Liver (tissue), 9 donors: ENCODE data around the gene GYG2. TPM values are rescaled to one million over a fixed set of nuclear protein-coding genes. Genes with fewer than 3 reads are reported as not detected.

Experiments
- DNase-seq: peaks from one replicate; pipeline ENCODE4 v3.0.0-alpha.2; 2017; ENCODE audit warnings: low spot score
- H3K27ac ChIP-seq, 2 donors: one replicate each; pipeline ENCODE4 v1.7.0; 2013; ENCODE audit warnings: inconsistent platforms in 2 of 2, low read length in 2 of 2, control low read depth in 1 of 2, low read depth in 1 of 2, mild to moderate bottlenecking in 1 of 2
- H3K27me3 ChIP-seq, 4 donors: one replicate each; pipeline versions ENCODE4 v1.6.1 to v1.7.0; 2013; ENCODE audit warnings: low read length in 3 of 4, inconsistent platforms in 1 of 4, mild to moderate bottlenecking in 1 of 4, moderate library complexity in 1 of 4; ENCODE audit not compliant: control insufficient read depth in 4 of 4, insufficient read depth in 4 of 4
- H3K36me3 ChIP-seq, 4 donors: one replicate each; pipeline versions ENCODE4 v1.6.1 to v1.7.0; 2013; ENCODE audit warnings: low read length in 3 of 4, mild to moderate bottlenecking in 3 of 4, low read depth in 1 of 4, moderate library complexity in 1 of 4; ENCODE audit not compliant: control insufficient read depth in 4 of 4, insufficient read depth in 3 of 4
- H3K4me1 ChIP-seq, 4 donors: one replicate each; pipeline versions ENCODE4 v1.6.1 to v1.7.0; 2013; ENCODE audit warnings: low read length in 3 of 4, mild to moderate bottlenecking in 3 of 4, moderate library complexity in 1 of 4; ENCODE audit not compliant: control insufficient read depth in 4 of 4, insufficient read depth in 4 of 4
- H3K4me3 ChIP-seq, 3 donors: one replicate each; pipeline versions ENCODE4 v1.6.1 to v1.7.0; 2013; ENCODE audit warnings: low read length in 3 of 3, control low read depth in 1 of 3, low read depth in 1 of 3, mild to moderate bottlenecking in 1 of 3
- H3K9ac ChIP-seq, 2 donors: one replicate each; pipeline ENCODE4 v1.7.0; 2013; ENCODE audit warnings: low read length in 2 of 2, mild to moderate bottlenecking in 2 of 2, moderate library complexity in 2 of 2, control low read depth in 1 of 2, low read depth in 1 of 2
- H3K9me3 ChIP-seq, 4 donors: one replicate each; pipeline versions ENCODE4 v1.6.1 to v1.7.0; 2013; ENCODE audit warnings: low read length in 3 of 4; ENCODE audit not compliant: control insufficient read depth in 4 of 4
- EGR1 ChIP-seq, 2 donors: IDR thresholded peaks; 2 replicates each; pipeline ENCODE4 v1.6.1; 2016 to 2018; ENCODE audit warnings: antibody characterized with exemption in 2 of 2, low read depth in 2 of 2
- FOXA1 ChIP-seq: IDR thresholded peaks from 2 replicates; pipeline ENCODE4 v1.6.1; 2016; ENCODE audit warnings: antibody characterized with exemption
- FOXA2 ChIP-seq: IDR thresholded peaks from 2 replicates; pipeline ENCODE4 v1.6.1; 2016; ENCODE audit warnings: antibody characterized with exemption
- GABPA ChIP-seq, 2 donors: IDR thresholded peaks in 1 of 2; conservative IDR thresholded peaks in 1 of 2; 2 replicates each; pipeline ENCODE4 v1.6.1; 2016; ENCODE audit warnings: antibody characterized with exemption in 2 of 2, mild to moderate bottlenecking in 1 of 2, moderate library complexity in 1 of 2
- HNF4A ChIP-seq, 2 donors: conservative IDR thresholded peaks; 2 replicates each; pipeline ENCODE4 v1.6.1; 2016; ENCODE audit warnings: antibody characterized with exemption in 2 of 2, mild to moderate bottlenecking in 2 of 2
- JUND ChIP-seq, 2 donors: IDR thresholded peaks; 2 replicates each; pipeline ENCODE4 v1.6.1; 2016; ENCODE audit warnings: antibody characterized with exemption in 2 of 2
- NR2F2 ChIP-seq: IDR thresholded peaks from 2 replicates; pipeline ENCODE4 v1.6.1; 2016; ENCODE audit warnings: antibody characterized with exemption
- RAD21 ChIP-seq, 2 donors: IDR thresholded peaks; 2 replicates each; pipeline ENCODE4 v1.6.1; 2016; ENCODE audit warnings: antibody characterized with exemption in 2 of 2, mild to moderate bottlenecking in 2 of 2
- RXRA ChIP-seq, 2 donors: IDR thresholded peaks; 2 replicates each; pipeline ENCODE4 v1.6.1; 2017 to 2018; ENCODE audit warnings: antibody characterized with exemption in 2 of 2, mild to moderate bottlenecking in 1 of 2
- TAF1 ChIP-seq: conservative IDR thresholded peaks from 2 replicates; pipeline ENCODE4 v1.6.1; 2016; ENCODE audit warnings: antibody characterized with exemption, mild to moderate bottlenecking
- YY1 ChIP-seq: IDR thresholded peaks from 2 replicates; pipeline ENCODE4 v1.6.1; 2016; ENCODE audit warnings: antibody characterized with exemption, mild to moderate bottlenecking
- WGBS: extraction: QIAGEN DNeasy Blood & Tissue Kit; methylation state at CpG from one replicate; pipeline ENCODE4 v1.1.7; 2013; 5-methylcytosine and 5-hydroxymethylcytosine counted together
- polyA plus RNA-seq, 2 donors: library from polyadenylated mRNA; stranded (reverse) in 1 of 2; unstranded in 1 of 2; fragments of 200-250 nt in 1 of 2; fragments of >200 nt in 1 of 2; fragmentation: Nextera tagmentation in 1 of 2; extraction: Ambion mirVana in 1 of 2; gene quantifications; one replicate each; pipeline versions ENCODE4 v1.2.1 to v1.2.3, GENCODE V29; 2013 to 2015
- total RNA-seq, 2 donors: library from RNA; depleted of rRNA; stranded (reverse); fragments of >200 nt; gene quantifications; one replicate each; pipeline ENCODE4 v1.2.3, GENCODE V29; 2014
- TF ChIP-seq, protein P1 (sequence below): IDR thresholded peaks from 2 replicates; pipeline ENCODE4 v1.6.1; 2016; ENCODE audit warnings: antibody characterized with exemption
- TF ChIP-seq, protein P2 (sequence below): IDR thresholded peaks from 2 replicates; pipeline ENCODE4 v1.6.1; 2016; ENCODE audit warnings: antibody characterized with exemption
- TF ChIP-seq, protein P3 (sequence below): fragments of 150-350 bp; IDR thresholded peaks from 2 replicates; pipeline ENCODE4 v1.5.1; 2017; ENCODE audit warnings: improper control_type of control experiment, low read depth, low read length; ENCODE audit not compliant: missing input control
- TF ChIP-seq, protein P4 (sequence below): IDR thresholded peaks from 2 replicates; pipeline ENCODE4 v1.6.1; 2016; ENCODE audit warnings: antibody characterized with exemption
- TF ChIP-seq, protein P5 (sequence below): IDR thresholded peaks from 2 replicates; pipeline ENCODE4 v1.6.1; 2016; ENCODE audit warnings: antibody characterized with exemption, mild to moderate bottlenecking
- donor health status: healthy.
- donor health status: healthy.
- donor health status: healthy.
- donor health status: healthy.
- donor health status: healthy.

The GYG2 gene
- total and polyA plus RNA-seq, 4 donors: 11.3 to 32.6 (median 14.3) TPM

DNA sequence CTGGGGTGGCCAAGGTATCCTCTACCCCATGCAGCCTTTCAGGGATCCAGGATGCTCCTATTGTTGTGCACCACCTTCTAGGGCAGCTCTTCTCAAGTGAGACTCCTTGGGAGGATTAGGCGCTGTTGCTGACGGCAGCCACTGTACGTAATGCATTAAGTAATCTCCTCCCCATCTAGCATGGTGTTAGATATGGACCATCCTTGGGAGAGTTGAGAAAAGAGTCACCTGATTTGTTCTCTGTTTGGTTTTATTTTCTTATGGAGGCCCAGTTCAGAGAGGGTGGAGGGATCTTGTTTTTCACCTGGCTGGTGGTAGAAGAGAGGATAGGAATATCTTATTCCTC is 46.4 kb downstream of the GYG2 start:
- Histone ChIP-seq H3K4me3 (no peak overlapping the region), H3K27me3 (no peaks in the 10 kb centered on the region), H3K36me3 (peaks cover 0 to 2% (median 0%) of the 10 kb centered on the region in 4 donors), H3K9ac (no peak overlapping the region), H3K9me3 (no peaks in the 10 kb centered on the region), H3K27ac (no peak overlapping the region), H3K4me1 (peaks cover 0 to 3% (median 2%) of the 10 kb centered on the region in 4 donors)
- 98% methylated on average over 3 of the region's 3 CpGs for WGBS
- TF ChIP-seq JUND (IDR thresholded peaks at IDR 0.05) (no peak), RAD21 (IDR thresholded peaks at IDR 0.05) (no peak), GABPA (IDR thresholded peaks at IDR 0.05 in 1 of 2, conservative IDR thresholded peaks at IDR 0.05 in 1 of 2) (no peak), FOXA2 (no peak), EGR1 (IDR thresholded peaks at IDR 0.05; ENCODE audit: low read depth in 2 of 2) (no peak), NR2F2 (no peak), FOXA1 (no peak), RXRA (IDR thresholded peaks at IDR 0.05) (no peak), TAF1 (no peak), HNF4A (conservative IDR thresholded peaks at IDR 0.05) (no peak)
- TF ChIP-seq, protein P1, sequence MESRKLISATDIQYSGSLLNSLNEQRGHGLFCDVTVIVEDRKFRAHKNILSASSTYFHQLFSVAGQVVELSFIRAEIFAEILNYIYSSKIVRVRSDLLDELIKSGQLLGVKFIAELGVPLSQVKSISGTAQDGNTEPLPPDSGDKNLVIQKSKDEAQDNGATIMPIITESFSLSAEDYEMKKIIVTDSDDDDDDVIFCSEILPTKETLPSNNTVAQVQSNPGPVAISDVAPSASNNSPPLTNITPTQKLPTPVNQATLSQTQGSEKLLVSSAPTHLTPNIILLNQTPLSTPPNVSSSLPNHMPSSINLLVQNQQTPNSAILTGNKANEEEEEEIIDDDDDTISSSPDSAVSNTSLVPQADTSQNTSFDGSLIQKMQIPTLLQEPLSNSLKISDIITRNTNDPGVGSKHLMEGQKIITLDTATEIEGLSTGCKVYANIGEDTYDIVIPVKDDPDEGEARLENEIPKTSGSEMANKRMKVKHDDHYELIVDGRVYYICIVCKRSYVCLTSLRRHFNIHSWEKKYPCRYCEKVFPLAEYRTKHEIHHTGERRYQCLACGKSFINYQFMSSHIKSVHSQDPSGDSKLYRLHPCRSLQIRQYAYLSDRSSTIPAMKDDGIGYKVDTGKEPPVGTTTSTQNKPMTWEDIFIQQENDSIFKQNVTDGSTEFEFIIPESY: no peak
- TF ChIP-seq, protein P2, sequence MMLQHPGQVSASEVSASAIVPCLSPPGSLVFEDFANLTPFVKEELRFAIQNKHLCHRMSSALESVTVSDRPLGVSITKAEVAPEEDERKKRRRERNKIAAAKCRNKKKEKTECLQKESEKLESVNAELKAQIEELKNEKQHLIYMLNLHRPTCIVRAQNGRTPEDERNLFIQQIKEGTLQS: no peak
- no peak for DNase-seq

DNA sequence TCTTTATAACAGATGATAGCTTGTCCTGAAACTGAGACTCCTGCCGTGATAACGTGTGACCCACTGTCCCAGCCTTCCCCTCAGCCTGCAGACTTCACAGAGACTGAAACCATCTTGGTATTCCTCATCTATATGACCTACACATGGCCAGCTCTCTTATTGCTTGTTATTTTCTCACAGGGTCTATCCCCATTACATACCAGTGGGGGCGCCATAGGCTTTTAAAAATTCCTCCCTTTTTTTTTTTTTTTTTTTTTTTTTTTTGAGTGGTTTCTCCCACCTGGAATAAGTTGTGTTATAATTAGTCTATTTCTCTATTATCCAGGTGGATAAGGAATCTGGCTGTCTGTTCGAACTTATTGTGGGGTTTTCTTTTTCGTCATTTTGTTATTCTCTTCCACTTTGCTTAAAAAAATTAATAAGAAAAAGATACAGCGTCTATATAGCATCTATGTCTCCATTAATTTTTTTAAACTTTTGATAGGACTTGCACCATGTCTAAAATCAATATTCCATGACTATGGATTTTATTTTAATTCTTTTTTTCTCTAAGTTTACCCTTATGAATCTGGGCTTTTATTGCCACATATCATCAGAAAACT is 47.2 kb downstream of the GYG2 start:
- Histone ChIP-seq H3K4me3 (no peak overlapping the region), H3K36me3 (peaks cover 0 to 4% (median 1%) of the 10 kb centered on the region in 4 donors), H3K9me3 (no peaks in the 10 kb centered on the region), H3K9ac (no peak overlapping the region), H3K27me3 (no peaks in the 10 kb centered on the region), H3K4me1 (peaks cover 0 to 3% (median 2%) of the 10 kb centered on the region in 4 donors), H3K27ac (no peak overlapping the region)
- 78% methylated on average over 6 of the region's 6 CpGs for WGBS
- peak; percentile 56 to 63 for TF ChIP-seq RAD21 (IDR thresholded peaks at IDR 0.05)
- TF ChIP-seq HNF4A (conservative IDR thresholded peaks at IDR 0.05): no peak
- TF ChIP-seq, protein P3, sequence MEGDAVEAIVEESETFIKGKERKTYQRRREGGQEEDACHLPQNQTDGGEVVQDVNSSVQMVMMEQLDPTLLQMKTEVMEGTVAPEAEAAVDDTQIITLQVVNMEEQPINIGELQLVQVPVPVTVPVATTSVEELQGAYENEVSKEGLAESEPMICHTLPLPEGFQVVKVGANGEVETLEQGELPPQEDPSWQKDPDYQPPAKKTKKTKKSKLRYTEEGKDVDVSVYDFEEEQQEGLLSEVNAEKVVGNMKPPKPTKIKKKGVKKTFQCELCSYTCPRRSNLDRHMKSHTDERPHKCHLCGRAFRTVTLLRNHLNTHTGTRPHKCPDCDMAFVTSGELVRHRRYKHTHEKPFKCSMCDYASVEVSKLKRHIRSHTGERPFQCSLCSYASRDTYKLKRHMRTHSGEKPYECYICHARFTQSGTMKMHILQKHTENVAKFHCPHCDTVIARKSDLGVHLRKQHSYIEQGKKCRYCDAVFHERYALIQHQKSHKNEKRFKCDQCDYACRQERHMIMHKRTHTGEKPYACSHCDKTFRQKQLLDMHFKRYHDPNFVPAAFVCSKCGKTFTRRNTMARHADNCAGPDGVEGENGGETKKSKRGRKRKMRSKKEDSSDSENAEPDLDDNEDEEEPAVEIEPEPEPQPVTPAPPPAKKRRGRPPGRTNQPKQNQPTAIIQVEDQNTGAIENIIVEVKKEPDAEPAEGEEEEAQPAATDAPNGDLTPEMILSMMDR: peak; percentile 39
- no peak for DNase-seq

DNA sequence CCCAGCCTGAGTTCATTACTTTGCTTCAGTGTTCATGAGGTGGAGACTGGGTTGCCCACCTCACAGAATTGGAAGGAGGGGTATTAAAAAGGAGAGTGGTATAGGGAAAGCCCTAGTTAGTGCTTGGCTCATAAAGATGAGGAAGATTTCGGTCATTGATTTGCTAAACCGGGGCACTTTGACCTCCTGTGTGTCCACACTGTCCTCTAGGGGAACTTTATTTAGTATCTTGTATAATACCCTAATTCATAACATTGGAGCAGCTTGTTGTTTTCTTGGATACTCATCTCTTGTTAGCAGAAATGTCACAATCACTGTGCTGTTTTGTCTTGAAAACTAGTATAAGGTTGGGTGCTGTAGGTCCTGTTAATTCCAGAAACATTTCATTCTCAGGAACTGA is 49.8 kb downstream of the GYG2 start:
- H3K36me3 ChIP-seq: peaks cover 2 to 14% (median 5%) of the 10 kb centered on the region in 4 donors
- H3K9ac ChIP-seq: no peak overlapping the region
- TF ChIP-seq NR2F2 (no peak), YY1 (no peak), TAF1 (no peak), EGR1 (IDR thresholded peaks at IDR 0.05; ENCODE audit: low read depth in 2 of 2) (no peak), GABPA (IDR thresholded peaks at IDR 0.05 in 1 of 2, conservative IDR thresholded peaks at IDR 0.05 in 1 of 2) (no peak)
- TF ChIP-seq, protein P1: no peak
- TF ChIP-seq, protein P4, sequence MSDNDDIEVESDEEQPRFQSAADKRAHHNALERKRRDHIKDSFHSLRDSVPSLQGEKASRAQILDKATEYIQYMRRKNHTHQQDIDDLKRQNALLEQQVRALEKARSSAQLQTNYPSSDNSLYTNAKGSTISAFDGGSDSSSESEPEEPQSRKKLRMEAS: no peak
- TF ChIP-seq, protein P5, sequence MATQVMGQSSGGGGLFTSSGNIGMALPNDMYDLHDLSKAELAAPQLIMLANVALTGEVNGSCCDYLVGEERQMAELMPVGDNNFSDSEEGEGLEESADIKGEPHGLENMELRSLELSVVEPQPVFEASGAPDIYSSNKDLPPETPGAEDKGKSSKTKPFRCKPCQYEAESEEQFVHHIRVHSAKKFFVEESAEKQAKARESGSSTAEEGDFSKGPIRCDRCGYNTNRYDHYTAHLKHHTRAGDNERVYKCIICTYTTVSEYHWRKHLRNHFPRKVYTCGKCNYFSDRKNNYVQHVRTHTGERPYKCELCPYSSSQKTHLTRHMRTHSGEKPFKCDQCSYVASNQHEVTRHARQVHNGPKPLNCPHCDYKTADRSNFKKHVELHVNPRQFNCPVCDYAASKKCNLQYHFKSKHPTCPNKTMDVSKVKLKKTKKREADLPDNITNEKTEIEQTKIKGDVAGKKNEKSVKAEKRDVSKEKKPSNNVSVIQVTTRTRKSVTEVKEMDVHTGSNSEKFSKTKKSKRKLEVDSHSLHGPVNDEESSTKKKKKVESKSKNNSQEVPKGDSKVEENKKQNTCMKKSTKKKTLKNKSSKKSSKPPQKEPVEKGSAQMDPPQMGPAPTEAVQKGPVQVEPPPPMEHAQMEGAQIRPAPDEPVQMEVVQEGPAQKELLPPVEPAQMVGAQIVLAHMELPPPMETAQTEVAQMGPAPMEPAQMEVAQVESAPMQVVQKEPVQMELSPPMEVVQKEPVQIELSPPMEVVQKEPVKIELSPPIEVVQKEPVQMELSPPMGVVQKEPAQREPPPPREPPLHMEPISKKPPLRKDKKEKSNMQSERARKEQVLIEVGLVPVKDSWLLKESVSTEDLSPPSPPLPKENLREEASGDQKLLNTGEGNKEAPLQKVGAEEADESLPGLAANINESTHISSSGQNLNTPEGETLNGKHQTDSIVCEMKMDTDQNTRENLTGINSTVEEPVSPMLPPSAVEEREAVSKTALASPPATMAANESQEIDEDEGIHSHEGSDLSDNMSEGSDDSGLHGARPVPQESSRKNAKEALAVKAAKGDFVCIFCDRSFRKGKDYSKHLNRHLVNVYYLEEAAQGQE: no peak
- peaks cover 0 to 3% (median 2%) of the 10 kb centered on the region in 4 donors for H3K4me1 ChIP-seq
- H3K9me3 ChIP-seq: no peaks in the 10 kb centered on the region
- WGBS: 47% methylated on average over 2 of the region's 2 CpGs
- no peak overlapping the region for H3K4me3 ChIP-seq
- no peak overlapping the region for H3K27ac ChIP-seq
- no peaks in the 10 kb centered on the region for H3K27me3 ChIP-seq
- DNase-seq: no peak
